RWPE1 (cell line): ENCODE results near the gene SLC37A2.

Experiments used
- CTCF ChIA-PET: fragments of 350-600 bp; sonication (Branson Sonifier 250); formaldehyde crosslinking; extraction: SDS; loops from one replicate; lab custom pipeline; 2021; lab: Yijun Ruan, JAX
- POLR2A ChIA-PET: fragments of 400-600 bp; formaldehyde crosslinking; extraction: SDS; loops from one replicate; lab custom pipeline; 2020; ENCODE audit warnings: antibody characterized with exemption; ENCODE audit not compliant: low non-redundant PET; lab: Yijun Ruan, JAX
- DNase-seq: peaks from one replicate; pipeline ENCODE4 v3.0.0; 2012; ENCODE audit warnings: low spot score
- H3K27ac ChIP-seq: fragments of 450-650 bp; 2 replicates; pipeline ENCODE4 v1.5.1; 2017
- TF ChIP-seq, protein P1 (sequence below): fragments of 450-650 bp; conservative IDR thresholded peaks from 2 replicates; pipeline ENCODE4 v1.5.1; 2017; ENCODE audit warnings: low read depth, mild to moderate bottlenecking

Gene SLC37A2

DNA sequence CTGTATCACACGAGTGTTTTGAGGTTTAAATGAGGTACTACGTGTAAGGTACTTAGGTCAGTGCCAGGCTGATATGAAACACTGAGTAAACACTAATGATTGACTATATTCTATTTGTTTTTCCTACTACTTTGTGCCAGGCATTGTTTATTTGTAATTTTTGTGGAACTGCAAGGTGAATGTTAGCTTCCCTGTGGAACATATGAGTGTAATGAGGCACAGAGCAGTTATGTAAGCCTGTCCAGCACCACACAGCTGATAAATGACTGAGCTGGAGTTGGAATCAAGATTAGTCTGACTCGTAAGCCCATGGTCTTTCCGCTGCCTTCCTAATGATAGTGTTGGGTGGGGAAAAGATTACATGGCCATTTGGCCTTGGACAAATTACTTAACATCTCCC, 5.9 kb downstream of the SLC37A2 start:
- DNase-seq = no peak
- no peak overlapping the region for H3K27ac ChIP-seq
- TF ChIP-seq, protein P1, sequence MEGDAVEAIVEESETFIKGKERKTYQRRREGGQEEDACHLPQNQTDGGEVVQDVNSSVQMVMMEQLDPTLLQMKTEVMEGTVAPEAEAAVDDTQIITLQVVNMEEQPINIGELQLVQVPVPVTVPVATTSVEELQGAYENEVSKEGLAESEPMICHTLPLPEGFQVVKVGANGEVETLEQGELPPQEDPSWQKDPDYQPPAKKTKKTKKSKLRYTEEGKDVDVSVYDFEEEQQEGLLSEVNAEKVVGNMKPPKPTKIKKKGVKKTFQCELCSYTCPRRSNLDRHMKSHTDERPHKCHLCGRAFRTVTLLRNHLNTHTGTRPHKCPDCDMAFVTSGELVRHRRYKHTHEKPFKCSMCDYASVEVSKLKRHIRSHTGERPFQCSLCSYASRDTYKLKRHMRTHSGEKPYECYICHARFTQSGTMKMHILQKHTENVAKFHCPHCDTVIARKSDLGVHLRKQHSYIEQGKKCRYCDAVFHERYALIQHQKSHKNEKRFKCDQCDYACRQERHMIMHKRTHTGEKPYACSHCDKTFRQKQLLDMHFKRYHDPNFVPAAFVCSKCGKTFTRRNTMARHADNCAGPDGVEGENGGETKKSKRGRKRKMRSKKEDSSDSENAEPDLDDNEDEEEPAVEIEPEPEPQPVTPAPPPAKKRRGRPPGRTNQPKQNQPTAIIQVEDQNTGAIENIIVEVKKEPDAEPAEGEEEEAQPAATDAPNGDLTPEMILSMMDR = no peak
- ChIA-PET CTCF (interaction anchor here (0.6 to 1.1 kb wide), 2 partner anchors 384 to 1973 kb away, joined by 4 read pairs; no protein-coding TSS in a partner anchor), POLR2A (interaction anchor here (1.7 kb wide), 1 partner anchor 14 kb away, joined by 5 read pairs; no protein-coding TSS in a partner anchor)

DNA sequence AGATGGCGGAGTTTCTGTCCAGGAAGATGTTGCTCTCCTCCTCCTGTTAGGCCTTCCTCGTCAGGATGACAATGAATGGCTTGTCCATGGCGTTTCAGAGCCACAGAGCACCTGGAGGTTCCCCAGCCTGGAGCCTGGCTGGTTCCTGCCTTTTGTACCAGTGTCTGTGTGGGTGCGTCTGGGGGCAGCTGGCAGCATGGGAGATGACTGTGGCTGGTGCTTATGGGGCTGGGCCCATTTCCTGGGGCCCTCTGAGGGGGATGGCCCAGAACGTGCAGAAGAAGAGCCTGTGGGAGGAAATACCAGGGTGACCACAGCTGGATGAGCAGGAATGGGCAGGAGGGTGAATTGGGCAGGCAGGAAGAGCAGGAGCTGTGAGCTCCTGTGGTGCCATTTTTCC, 6.7 kb downstream of the SLC37A2 start:
- POLR2A ChIA-PET = interaction anchor here (0.6 to 1.7 kb wide), 2 partner anchors 13 to 234 kb away, joined by 3 to 5 read pairs; no protein-coding TSS in a partner anchor
- peak; percentile 40 for DNase-seq
- peak overlapping the region; percentile 84 for H3K27ac ChIP-seq

DNA sequence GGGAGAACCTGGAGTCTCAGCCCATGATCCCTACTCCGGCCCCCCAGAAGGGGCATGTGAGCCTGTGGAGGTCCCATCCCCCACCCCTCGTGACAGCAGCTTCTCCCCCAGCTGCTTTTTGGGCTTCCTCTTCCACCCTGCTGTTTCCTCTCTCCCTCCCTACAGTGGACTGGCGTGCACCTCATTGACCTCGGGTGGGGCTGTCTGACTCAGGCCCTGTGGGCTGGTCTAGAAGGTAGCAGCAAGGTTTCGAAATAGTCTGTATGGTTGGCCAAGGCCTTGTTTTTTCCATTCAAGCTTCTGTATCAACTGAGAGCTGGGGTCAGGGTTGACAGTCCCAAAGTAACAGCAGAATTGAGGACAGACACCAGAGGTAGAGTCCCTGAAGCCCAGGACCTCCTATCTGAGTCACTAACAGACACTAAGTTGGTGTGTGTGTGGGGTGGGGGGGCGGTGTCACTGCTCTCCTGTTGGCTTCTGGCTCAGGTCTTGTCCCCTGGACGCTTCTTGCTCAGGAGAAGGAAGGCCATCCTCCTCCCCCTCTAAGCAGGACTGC, 7.7 kb downstream of the SLC37A2 start:
- peak; percentile 89 for DNase-seq
- TF ChIP-seq, protein P1 = no peak
- CTCF ChIA-PET = interaction anchor here (0.7 kb wide), 2 partner anchors 13 to 275 kb away, joined by 3 read pairs; no protein-coding TSS in a partner anchor
- POLR2A ChIA-PET = interaction anchor here (0.6 to 1.7 kb wide), 2 partner anchors 12 to 233 kb away, joined by 3 to 5 read pairs; no protein-coding TSS in a partner anchor
- peak overlapping the region; percentile 84 for H3K27ac ChIP-seq

More for the DNA sequence above, 6.7 kb downstream of the SLC37A2 start:
- TF ChIP-seq, protein P1 = no peak
- CTCF ChIA-PET = interaction anchor here (0.5 to 1.1 kb wide), 4 partner anchors 9 to 1974 kb away, joined by 3 to 5 read pairs (median 4); no protein-coding TSS in a partner anchor

DNA sequence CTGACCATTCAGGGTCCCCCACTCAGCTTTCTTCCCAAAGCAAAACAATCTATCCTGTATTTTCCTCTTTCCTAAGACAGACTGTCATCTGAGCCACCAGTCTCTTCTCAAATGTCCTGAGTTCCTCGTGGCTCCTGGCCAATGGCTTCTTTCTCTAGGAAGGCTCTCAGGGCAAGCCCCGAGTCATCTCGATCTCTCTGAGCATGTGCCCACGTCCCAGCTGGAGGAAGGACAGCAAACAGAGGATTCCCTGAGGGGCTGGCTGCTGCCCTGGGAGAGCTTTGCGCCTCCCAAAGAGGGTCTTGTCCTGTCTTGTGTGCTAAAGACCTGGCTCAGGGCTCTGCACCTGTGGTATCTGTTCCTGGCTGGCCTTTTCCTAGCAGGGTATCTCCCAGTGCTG, 8.3 kb downstream of the SLC37A2 start:
- TF ChIP-seq, protein P1 = no peak
- H3K27ac ChIP-seq = peak overlapping the region; percentile 84
- no peak for DNase-seq
- POLR2A ChIA-PET = no interaction called here
- CTCF ChIA-PET = interaction anchor here (0.7 kb wide), 1 partner anchor 12 kb away, joined by 3 read pairs; no protein-coding TSS in a partner anchor

DNA sequence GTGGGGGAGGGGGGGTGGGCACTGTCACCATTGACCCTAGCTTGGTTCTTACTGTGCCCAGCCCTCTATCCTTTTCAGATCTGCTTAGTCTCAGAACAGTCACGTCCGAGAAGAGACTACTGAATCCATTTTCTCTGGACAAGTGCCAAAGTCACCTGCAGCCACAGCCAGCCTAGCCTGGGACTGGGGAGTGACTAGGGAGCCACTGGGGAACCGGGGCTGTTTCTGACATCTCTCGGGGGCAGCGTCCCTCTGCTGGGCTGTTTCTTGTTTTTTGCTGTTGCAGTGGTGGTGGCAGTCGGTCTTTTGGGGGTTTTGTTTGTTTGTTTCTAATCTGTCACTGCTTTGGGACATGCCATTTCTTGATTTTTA, 8.7 kb downstream of the SLC37A2 start:
- POLR2A ChIA-PET = no interaction called here
- TF ChIP-seq, protein P1 = no peak
- DNase-seq = no peak
- CTCF ChIA-PET = no interaction called here
- peak overlapping the region; percentile 84 for H3K27ac ChIP-seq

DNA sequence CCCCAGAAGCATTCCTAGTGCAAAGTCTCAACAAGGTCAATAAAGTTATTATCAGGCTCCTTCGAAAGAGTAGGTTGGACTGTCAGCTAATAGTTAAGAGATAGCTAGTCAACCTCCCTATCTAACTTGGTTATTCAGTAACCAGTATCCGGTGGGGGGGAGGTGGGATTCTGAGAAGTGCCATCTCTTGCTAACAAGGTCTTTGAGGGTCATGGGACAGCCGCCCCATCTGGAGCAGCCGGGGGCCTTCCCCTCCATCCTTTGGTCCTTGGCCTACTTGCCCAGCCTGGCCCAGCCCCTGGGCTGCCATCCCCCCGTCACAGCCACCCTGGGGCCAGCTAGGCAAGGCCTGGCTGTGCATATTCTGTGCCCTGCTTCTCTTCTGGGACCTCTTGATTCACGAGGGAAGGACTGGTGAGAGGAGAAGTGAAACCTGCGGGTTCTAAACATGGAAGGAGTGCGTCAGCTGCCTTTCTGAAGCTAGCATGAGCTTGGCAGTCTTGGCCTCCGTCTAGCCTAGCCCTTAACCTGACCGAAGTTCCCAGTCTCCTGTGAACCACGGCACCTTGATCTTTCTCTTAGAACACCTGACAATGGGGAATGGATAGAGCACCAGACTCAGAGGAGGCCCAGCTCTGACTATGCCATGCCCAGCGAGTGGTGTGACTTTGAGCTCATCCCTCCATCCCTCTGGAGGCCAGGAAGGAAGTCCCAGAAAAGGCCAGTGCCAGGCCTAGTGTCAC, 9.3 kb downstream of the SLC37A2 start:
- POLR2A ChIA-PET = no interaction called here
- TF ChIP-seq, protein P1 = no peak
- H3K27ac ChIP-seq = peak overlapping the region; percentile 84
- DNase-seq = no peak
- CTCF ChIA-PET = interaction anchor here (1.1 kb wide), 1 partner anchor 19 kb away, joined by 4 read pairs; no protein-coding TSS in a partner anchor
